H1 (cell line): ENCODE measurements around the gene CRCP. TPM values are rescaled to one million over a fixed set of nuclear protein-coding genes. Genes with fewer than 3 reads are reported as not detected.

Experiments used
- CTCF ChIA-PET: fragments of 300-600 bp; sonication (Branson Sonifier 250); formaldehyde crosslinking; loops from one replicate; lab custom pipeline; 2021; ENCODE audit not compliant: partially characterized antibody; lab: Charles Lee
- POLR2A ChIA-PET: fragments of 300-600 bp; sonication (Branson Sonifier 250); formaldehyde crosslinking; loops from one replicate; lab custom pipeline; 2021; ENCODE audit warnings: inconsistent platforms; ENCODE audit not compliant: partially characterized antibody; lab: Charles Lee
- DNase-seq, 2 experiments: peaks; one replicate each; pipeline versions ENCODE4 v3.0.0 to v3.0.0-alpha.2; 2010 to 2022; ENCODE audit warnings: low spot score in 2 of 2, low read depth in 1 of 2, mixed read lengths in 1 of 2
- FAIRE-seq: peaks from 2 replicates; lab custom pipeline; 2011; peaks lifted over from hg19 to GRCh38; lab: Jason Lieb, UNC
- H2AFZ ChIP-seq: 2 replicates; pipeline ENCODE4 v1.8.1; 2012; ENCODE audit warnings: low read length, inconsistent platforms
- H2AK5ac ChIP-seq: 2 replicates; pipeline ENCODE4 v1.6.1; 2013; ENCODE audit warnings: low read depth, low read length
- H2BK120ac ChIP-seq: replicated peaks from 2 replicates; pipeline ENCODE3; 2013; ENCODE audit warnings: low read depth, low read length, inconsistent platforms
- H2BK12ac ChIP-seq: 2 replicates; pipeline ENCODE4 v1.6.1; 2013; ENCODE audit warnings: low read depth, low read length
- H2BK15ac ChIP-seq: 2 replicates; pipeline ENCODE4 v1.6.1; 2013; ENCODE audit warnings: low read length
- H2BK20ac ChIP-seq: 2 replicates; pipeline ENCODE4 v1.6.1; 2013; ENCODE audit warnings: low read length
- H2BK5ac ChIP-seq: 2 replicates; pipeline ENCODE4 v1.6.1; 2013; ENCODE audit warnings: low read depth, low read length
- H3K14ac ChIP-seq: 2 replicates; pipeline ENCODE4 v1.6.1; 2013; ENCODE audit warnings: inconsistent platforms; ENCODE audit not compliant: insufficient read length
- H3K18ac ChIP-seq: 2 replicates; pipeline ENCODE4 v1.6.1; 2013; ENCODE audit warnings: low read length; ENCODE audit errors: extremely low read depth
- H3K23ac ChIP-seq: 2 replicates; pipeline ENCODE4 v1.6.1; 2013; ENCODE audit warnings: inconsistent platforms; ENCODE audit not compliant: insufficient read length
- H3K23me2 ChIP-seq: 2 replicates; pipeline ENCODE4 v1.6.1; 2013; ENCODE audit warnings: low read depth, low read length
- H3K27ac ChIP-seq: 2 replicates; pipeline ENCODE4 v1.6.1; 2011; ENCODE audit warnings: low read depth, low read length, inconsistent platforms
- H3K27me3 ChIP-seq, 4 experiments: replicated peaks in 1 of 4; 1 replicate in 1 of 4; 2 replicates in 3 of 4; pipeline versions ENCODE4 v1.6.1 to v1.8.1; 2011 to 2013; ENCODE audit warnings: low read length in 3 of 4, mild to moderate bottlenecking in 3 of 4, inconsistent platforms in 2 of 4, mixed read lengths in 2 of 4, moderate library complexity in 1 of 4; ENCODE audit not compliant: control insufficient read depth in 3 of 4, insufficient read depth in 3 of 4; ENCODE audit errors: extremely low read depth in 1 of 4
- H3K36me3 ChIP-seq, 4 experiments: 2 replicates each; pipeline versions ENCODE4 v1.6.1 to v1.8.1; 2011 to 2013; ENCODE audit warnings: mild to moderate bottlenecking in 4 of 4, low read length in 3 of 4, moderate library complexity in 2 of 4, control low read depth in 1 of 4, inconsistent platforms in 1 of 4; ENCODE audit not compliant: insufficient read depth in 4 of 4, control insufficient read depth in 2 of 4
- H3K4ac ChIP-seq: replicated peaks from 2 replicates; pipeline ENCODE3; 2013; ENCODE audit warnings: low read length, low read depth, mixed read lengths, inconsistent platforms; ENCODE audit not compliant: insufficient read length
- H3K4me1 ChIP-seq, 4 experiments: replicated peaks in 1 of 4; 1 replicate in 1 of 4; 2 replicates in 3 of 4; pipeline versions ENCODE4 v1.6.1 to v1.8.1; 2011 to 2013; ENCODE audit warnings: low read length in 3 of 4, inconsistent platforms in 2 of 4, mixed read lengths in 1 of 4; ENCODE audit not compliant: insufficient read depth in 4 of 4, control insufficient read depth in 3 of 4
- H3K4me2 ChIP-seq, 2 experiments: 2 replicates each; pipeline versions ENCODE4 v1.6.1 to v1.8.1; 2011 to 2013; ENCODE audit warnings: low read depth in 2 of 2, low read length in 2 of 2, control low read depth in 1 of 2, inconsistent platforms in 1 of 2, mild to moderate bottlenecking in 1 of 2; ENCODE audit not compliant: insufficient read depth in 1 of 2
- H3K4me3 ChIP-seq, 4 experiments: fragments of 200-600, 300-600 bp in 1 of 4; sonication (generic), shearing (Covaris generic), sonication (Bioruptor Twin) in 1 of 4; 2 replicates each; pipeline versions ENCODE4 v1.5.1 to v1.8.1; 2011 to 2016; ENCODE audit warnings: low read length in 4 of 4, low read depth in 3 of 4, control low read depth in 2 of 4, inconsistent platforms in 2 of 4, mild to moderate bottlenecking in 2 of 4, mixed read lengths in 1 of 4, moderate library complexity in 1 of 4; ENCODE audit not compliant: insufficient read depth in 2 of 4; ENCODE audit errors: extremely low read depth in 1 of 4
- H3K56ac ChIP-seq: replicated peaks from 2 replicates; pipeline ENCODE3; 2013; ENCODE audit warnings: low read depth, mild to moderate bottlenecking, mixed read lengths, low read length, inconsistent platforms; ENCODE audit not compliant: insufficient read length
- H3K79me1 ChIP-seq: 2 replicates; pipeline ENCODE4 v1.6.1; 2013; ENCODE audit warnings: low read depth, low read length, control low read depth
- H3K79me2 ChIP-seq, 2 experiments: 2 replicates each; pipeline versions ENCODE4 v1.6.1 to v1.8.1; 2012 to 2013; ENCODE audit warnings: low read length in 2 of 2, mild to moderate bottlenecking in 2 of 2, inconsistent platforms in 1 of 2; ENCODE audit not compliant: insufficient read depth in 2 of 2, control insufficient read depth in 1 of 2
- H3K9ac ChIP-seq, 4 experiments: replicated peaks in 1 of 4; 1 replicate in 1 of 4; 2 replicates in 3 of 4; pipeline versions ENCODE4 v1.6.1 to v1.8.1; 2011 to 2013; ENCODE audit warnings: low read depth in 3 of 4, low read length in 3 of 4, control low read depth in 2 of 4, mild to moderate bottlenecking in 2 of 4, moderate library complexity in 2 of 4, inconsistent platforms in 1 of 4; ENCODE audit errors: extremely low read depth in 1 of 4
- H3K9me3 ChIP-seq, 2 experiments: 2 replicates each; pipeline versions ENCODE4 v1.6.1 to v1.8.1; 2012 to 2013; ENCODE audit warnings: mild to moderate bottlenecking in 2 of 2, moderate library complexity in 2 of 2, control low read depth in 1 of 2, inconsistent platforms in 1 of 2, low read depth in 1 of 2, low read length in 1 of 2, mixed read lengths in 1 of 2; ENCODE audit not compliant: insufficient read depth in 2 of 2
- H4K20me1 ChIP-seq, 2 experiments: replicated peaks in 1 of 2; 2 replicates each; pipeline versions ENCODE3 to v1.8.1; 2011 to 2013; ENCODE audit warnings: inconsistent platforms in 2 of 2, low read length in 2 of 2, mild to moderate bottlenecking in 1 of 2; ENCODE audit not compliant: insufficient read depth in 2 of 2, control insufficient read depth in 1 of 2
- H4K5ac ChIP-seq: 2 replicates; pipeline ENCODE4 v1.6.1; 2013; ENCODE audit warnings: low read length, low read depth, mixed read lengths, inconsistent platforms; ENCODE audit not compliant: insufficient read length
- H4K8ac ChIP-seq: 2 replicates; pipeline ENCODE4 v1.8.0; 2013; ENCODE audit warnings: mild to moderate bottlenecking, moderate library complexity, low read length, inconsistent platforms; ENCODE audit not compliant: insufficient read depth; ENCODE audit errors: extremely low read depth
- H4K91ac ChIP-seq: replicated peaks from 2 replicates; pipeline ENCODE3; 2013; ENCODE audit warnings: low read length, mixed read lengths, inconsistent platforms; ENCODE audit not compliant: insufficient read length
- KDM5A ChIP-seq: fragments of 200-600 bp; IDR thresholded peaks from 2 replicates; pipeline ENCODE4 v1.7.1; 2012; ENCODE audit warnings: mild to moderate bottlenecking, low read length, inconsistent platforms, mixed read lengths
- RXRA ChIP-seq: IDR thresholded peaks from 2 replicates; pipeline ENCODE4 v1.6.1; 2011; ENCODE audit warnings: low read depth, mild to moderate bottlenecking, low read length, moderate library complexity; ENCODE audit not compliant: insufficient read depth
- TAF1 ChIP-seq: IDR thresholded peaks from 2 replicates; pipeline ENCODE4 v1.6.1; 2011; ENCODE audit warnings: mild to moderate bottlenecking, low read depth, low read length
- YY1 ChIP-seq: IDR thresholded peaks from 2 replicates; pipeline ENCODE4 v1.6.1; 2011; ENCODE audit warnings: low read depth, mild to moderate bottlenecking, low read length
- WGBS, 2 experiments: shearing (Covaris generic) in 1 of 2; methylation state at CpG; one replicate each; pipeline versions ENCODE4 v1.1.6 to v1.1.7; 2013 to 2015; ENCODE audit warnings: low lambda C conversion rate in 2 of 2, mixed read lengths in 2 of 2, inconsistent platforms in 1 of 2, low coverage in 1 of 2, missing lambda C conversion rate in 1 of 2; ENCODE audit not compliant: insufficient replicate concordance in 2 of 2, insufficient coverage in 1 of 2, insufficient read length in 1 of 2; ENCODE audit errors: extremely low coverage in 1 of 2, missing lambda C conversion rate in 1 of 2; 5-methylcytosine and 5-hydroxymethylcytosine counted together
- polyA plus RNA-seq, 7 experiments: library from polyadenylated mRNA; depleted of rRNA in 3 of 7; stranded (reverse) in 5 of 7; unstranded in 2 of 7; fragments of >200 nt in 5 of 7; fragments of 200-250 nt in 2 of 7; gene quantifications; 1 replicate in 5 of 7; 2 replicates in 1 of 7; 4 replicates in 1 of 7; pipeline versions ENCODE4 v1.2.1 to v1.2.3, GENCODE V29; 2011 to 2013; ENCODE audit warnings: missing spikeins in 2 of 7, mixed read lengths in 2 of 7
- total RNA-seq: library from RNA; stranded (reverse); fragmentation: NEBNext Ultra II Directional; extraction: Animal tissue kit (Norgen Biotek cat#: 25700); gene quantifications from 2 replicates; pipeline ENCODE4 v1.2.1, GENCODE V29; 2021

CRCP gene
- total and polyA plus RNA-seq, 2 of the 8 experiments (the other 6 are each of a cell fraction or from before 2014, with no cell fraction given), result 15.0 to 29.3 TPM

DNA sequence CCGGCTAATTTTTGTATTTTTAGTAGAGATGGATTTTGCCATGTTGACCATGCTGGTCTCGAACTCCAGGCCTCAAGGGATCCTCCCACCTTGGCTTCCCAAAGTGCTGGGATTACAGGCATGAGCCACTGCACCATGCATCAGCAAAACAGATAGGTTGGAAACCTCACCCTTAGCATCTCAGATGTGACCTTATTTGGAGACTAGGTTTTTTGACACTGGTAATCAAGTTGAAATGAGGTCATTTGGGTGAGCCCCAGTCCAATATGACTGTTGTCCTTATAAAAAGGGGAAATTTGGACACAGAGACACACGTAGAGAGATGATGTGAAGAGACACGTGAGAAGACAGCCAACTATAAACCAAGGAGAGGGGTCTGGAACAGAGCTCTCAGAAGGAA is 48.0 kb downstream of the CRCP start:
- no peak overlapping the region for H3K4me2 ChIP-seq
- H4K91ac ChIP-seq, result no peak overlapping the region
- POLR2A ChIA-PET, result no interaction called here
- no peak overlapping the region for H4K5ac ChIP-seq
- no peak overlapping the region for H2BK15ac ChIP-seq
- H3K27ac ChIP-seq, result no peak overlapping the region
- H3K23me2 ChIP-seq, result no peaks in the 10 kb centered on the region
- no peak for DNase-seq
- H3K36me3 ChIP-seq, result peaks cover 0 to 6% (median 2%) of the 10 kb centered on the region in 4 experiments; a peak in 3 of 8 replicates
- H3K23ac ChIP-seq, result no peak overlapping the region
- TF ChIP-seq TAF1 (no peak), KDM5A (no peak), YY1 (no peak), RXRA (no peak)
- H2AK5ac ChIP-seq, result no peak overlapping the region
- FAIRE-seq, result no peak
- H2AFZ ChIP-seq, result no peak overlapping the region
- H3K27me3 ChIP-seq, result no peaks in the 10 kb centered on the region
- H3K18ac ChIP-seq, result no peak overlapping the region
- no peak overlapping the region for H4K8ac ChIP-seq
- no peak overlapping the region for H2BK120ac ChIP-seq
- H2BK20ac ChIP-seq, result no peak overlapping the region
- no peak overlapping the region for H2BK5ac ChIP-seq
- no peak overlapping the region for H2BK12ac ChIP-seq
- no peaks in the 10 kb centered on the region for H3K4me1 ChIP-seq
- H3K4ac ChIP-seq, result no peak overlapping the region
- WGBS, 2 experiments, result 91% methylated on average over 4 of the region's 4 CpGs; no CpG with 5 or more reads in 1 of the 2 experiments
- H4K20me1 ChIP-seq, result no peaks in the 10 kb centered on the region
- CTCF ChIA-PET, result no interaction called here
- no peak overlapping the region for H3K4me3 ChIP-seq
- no peak overlapping the region for H3K56ac ChIP-seq
- no peak overlapping the region for H3K9ac ChIP-seq
- no peak overlapping the region for H3K14ac ChIP-seq
- no peaks in the 10 kb centered on the region for H3K79me1 ChIP-seq
- no peaks in the 10 kb centered on the region for H3K79me2 ChIP-seq
- no peaks in the 10 kb centered on the region for H3K9me3 ChIP-seq
